ENCODE measurements around the gene EFHD1.

EFHD1 gene

GRCh38 chr2:232633413-232634205, at the start of gene EFHD1:
Gene EFHD1 (plus strand): TSS chr2:232633604. CDS start chr2:232633705, 101 bp downstream.
- DNase-seq (ENCODE audit: low read depth), result no peak

GRCh38 chr2:232584238-232584637, 49.2 kb upstream of the EFHD1 start:
- DNase-seq (ENCODE audit: low read depth), result no peak

GRCh38 chr2:232586943-232587505, 46.4 kb upstream of the EFHD1 start:
- DNase-seq (ENCODE audit: low read depth), result no peak

GRCh38 chr2:232587512-232587911, 45.9 kb upstream of the EFHD1 start:
- no peak for DNase-seq (ENCODE audit: low read depth)

- no peak for DNase-seq (ENCODE audit: low read depth)
These were observed 45.4 kb upstream of the EFHD1 start for GRCh38 chr2:232588031-232588430.

GRCh38 chr2:232588680-232589585, 44.5 kb upstream of the EFHD1 start:
- DNase-seq (ENCODE audit: low read depth), result no peak

GRCh38 chr2:232592772-232593395, 40.5 kb upstream of the EFHD1 start:
- DNase-seq (ENCODE audit: low read depth), result no peak

- no peak for DNase-seq (ENCODE audit: low read depth)
These were observed 39.4 kb upstream of the EFHD1 start for GRCh38 chr2:232593982-232594381.

- DNase-seq (ENCODE audit: low read depth), result no peak
These were observed 35.9 kb upstream of the EFHD1 start for GRCh38 chr2:232597362-232598079.

- DNase-seq (ENCODE audit: low read depth), result no peak
These were observed 35.1 kb upstream of the EFHD1 start for GRCh38 chr2:232598293-232598692.

- DNase-seq (ENCODE audit: low read depth), result no peak
These were observed 33.2 kb upstream of the EFHD1 start for GRCh38 chr2:232600053-232600773.

- DNase-seq (ENCODE audit: low read depth), result no peak
These were observed 30.1 kb upstream of the EFHD1 start for GRCh38 chr2:232603283-232603682.

GRCh38 chr2:232604535-232604934, 28.9 kb upstream of the EFHD1 start:
- no peak for DNase-seq (ENCODE audit: low read depth)

- no peak for DNase-seq (ENCODE audit: low read depth)
These were observed 26.4 kb upstream of the EFHD1 start for GRCh38 chr2:232607011-232607410.

GRCh38 chr2:232609607-232610006, 23.8 kb upstream of the EFHD1 start:
- DNase-seq (ENCODE audit: low read depth), result no peak

- DNase-seq (ENCODE audit: low read depth), result no peak
These were observed 23.3 kb upstream of the EFHD1 start for GRCh38 chr2:232610081-232610480.

- DNase-seq (ENCODE audit: low read depth), result no peak
These were observed 22.3 kb upstream of the EFHD1 start for GRCh38 chr2:232611061-232611460.

- DNase-seq (ENCODE audit: low read depth), result peak; percentile 38
These were observed 21.7 kb upstream of the EFHD1 start for GRCh38 chr2:232611559-232612218.

GRCh38 chr2:232613538-232614134, 19.8 kb upstream of the EFHD1 start:
- no peak for DNase-seq (ENCODE audit: low read depth)

- no peak for DNase-seq (ENCODE audit: low read depth)
These were observed 18.1 kb upstream of the EFHD1 start for GRCh38 chr2:232615339-232615738.
